Measurements from ENCODE around the gene RAB35.
A peak's percentile ranks its signal among the peaks of the same experiment; 100 is the strongest.

The RAB35 gene

DNA sequence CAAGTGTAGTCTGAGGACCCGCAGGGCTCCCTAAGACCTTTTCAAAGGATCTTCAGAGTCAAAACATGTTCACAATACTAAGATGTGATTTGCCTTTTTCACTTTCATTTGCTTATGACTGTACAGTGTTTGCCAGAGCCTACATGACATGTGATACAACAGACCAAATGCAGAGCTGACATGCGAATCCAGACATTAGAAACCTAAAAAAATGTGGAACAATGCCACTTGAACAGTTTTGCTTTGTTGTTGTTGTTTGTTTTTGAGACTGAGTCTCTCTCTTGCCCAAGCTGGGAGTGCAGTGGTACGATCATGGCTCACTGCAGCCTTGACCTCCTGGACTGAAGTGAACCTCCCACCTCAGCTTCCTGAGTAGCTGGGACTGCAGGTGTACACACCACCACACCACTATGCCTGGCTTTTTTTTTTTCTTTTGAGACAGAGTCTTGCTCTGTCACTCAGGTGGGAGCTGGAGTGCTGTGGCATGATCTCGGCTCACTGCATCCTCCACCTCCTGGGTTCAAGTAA is 5.3 kb upstream of the RAB35 start:
- peak overlapping the region; percentile 26; the same call in 1 of the 2 replicates for H3K4me3 ChIP-seq (ENCODE audit: low read length)
- no peak for TF ChIP-seq ZNF274 (IDR thresholded peaks at IDR 0.05; ENCODE audit: low read depth, low read length)

GRCh38 chr12:120121343-120121742 is 4.8 kb upstream of the RAB35 start:
- TF ChIP-seq ZNF274 (IDR thresholded peaks at IDR 0.05; ENCODE audit: low read depth, low read length) = no peak

GRCh38 chr12:120119271-120119973 is 2.9 kb upstream of the RAB35 start:
- H3K4me3 ChIP-seq (ENCODE audit: low read length) = peak overlapping the region; percentile 81; the same call in 1 of the 2 replicates
- no peak for TF ChIP-seq ZNF274 (IDR thresholded peaks at IDR 0.05; ENCODE audit: low read depth, low read length)

More at GRCh38 chr12:120121343-120121742, 4.8 kb upstream of the RAB35 start:
- H3K4me3 ChIP-seq (ENCODE audit: low read length) = peak overlapping the region; percentile 26; the same call in 1 of the 2 replicates

GRCh38 chr12:120118321-120119061 is 1.9 kb upstream of the RAB35 start:
- TF ChIP-seq ZNF274 (IDR thresholded peaks at IDR 0.05; ENCODE audit: low read depth, low read length) = no peak
- peak overlapping the region; percentile 81 for H3K4me3 ChIP-seq (ENCODE audit: low read length)

DNA sequence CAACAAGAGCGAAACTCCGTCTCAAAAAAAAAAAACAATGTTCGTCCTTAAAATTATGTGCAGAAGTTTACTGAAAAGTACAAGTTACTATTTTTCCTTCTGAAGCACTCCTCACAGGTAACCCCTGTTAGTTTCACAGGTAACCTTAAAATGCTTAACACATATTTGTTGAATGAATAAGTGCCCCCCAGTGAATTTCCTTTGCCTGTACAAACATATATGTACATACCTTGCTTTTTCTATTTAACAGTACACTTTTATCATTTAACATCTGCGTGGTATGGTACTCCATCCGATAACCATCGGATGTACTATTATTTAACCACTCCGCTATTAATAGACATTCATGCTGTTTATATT is 1.4 kb upstream of the RAB35 start:
- TF ChIP-seq ZNF274 (IDR thresholded peaks at IDR 0.05; ENCODE audit: low read depth, low read length) = no peak
- peak overlapping the region; percentile 81 for H3K4me3 ChIP-seq (ENCODE audit: low read length)

DNA sequence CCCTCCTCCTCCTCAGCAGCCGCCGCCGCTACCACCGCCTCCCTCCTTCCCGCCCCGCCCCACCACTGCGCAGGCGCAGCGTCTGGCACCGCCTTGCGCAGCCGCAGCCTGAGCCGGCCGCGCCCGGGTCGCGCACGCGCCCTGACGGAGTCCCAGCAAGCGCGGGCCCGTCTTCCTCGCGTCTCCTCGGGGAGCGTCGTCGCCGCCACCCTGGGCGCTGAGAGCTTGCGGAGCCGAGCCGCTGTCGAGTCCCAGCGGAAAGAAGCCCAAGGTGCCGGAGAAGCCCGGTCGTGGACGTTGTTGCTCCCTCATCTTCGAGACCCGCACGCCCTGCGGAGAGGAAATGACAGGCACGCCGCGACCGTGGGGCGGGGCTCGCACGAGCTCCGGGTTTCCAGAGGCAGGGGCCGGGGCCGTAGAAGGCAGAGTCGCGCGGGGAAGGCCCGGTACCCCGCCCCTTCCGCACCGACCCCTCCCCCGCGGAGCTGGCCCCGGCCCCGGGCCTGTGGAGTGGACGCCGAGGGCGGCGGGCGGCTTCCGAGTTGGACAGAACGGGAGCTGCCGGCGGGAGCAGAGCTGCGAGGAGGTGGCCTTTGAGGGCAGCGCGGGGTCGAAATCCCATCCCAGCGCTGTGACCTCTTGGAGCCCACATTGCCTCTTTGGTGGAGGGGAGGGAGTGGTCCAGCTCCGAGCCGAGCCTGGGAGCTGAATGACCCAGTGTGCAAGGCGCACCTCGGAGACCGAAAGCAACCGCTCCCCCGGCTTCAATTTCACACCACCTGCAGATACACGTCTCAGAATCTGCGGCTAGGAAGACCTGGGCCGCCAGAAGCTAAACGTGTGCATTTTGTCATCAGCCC is 469 bp upstream of the RAB35 start:
- peak overlapping the region; percentile 99 for H3K4me3 ChIP-seq (ENCODE audit: low read length)
- no peak for TF ChIP-seq ZNF274 (IDR thresholded peaks at IDR 0.05; ENCODE audit: low read depth, low read length)

GRCh38 chr12:120115692-120116440 is 687 bp downstream of the RAB35 start:
- no peak for TF ChIP-seq ZNF274 (IDR thresholded peaks at IDR 0.05; ENCODE audit: low read depth, low read length)
- peak overlapping the region; percentile 99 for H3K4me3 ChIP-seq (ENCODE audit: low read length)

- no peak for TF ChIP-seq ZNF274 (IDR thresholded peaks at IDR 0.05; ENCODE audit: low read depth, low read length)
- peak overlapping the region; percentile 99; the same call in 1 of the 2 replicates for H3K4me3 ChIP-seq (ENCODE audit: low read length)
Measured at GRCh38 chr12:120115066-120115465, 1.5 kb downstream of the RAB35 start.

DNA sequence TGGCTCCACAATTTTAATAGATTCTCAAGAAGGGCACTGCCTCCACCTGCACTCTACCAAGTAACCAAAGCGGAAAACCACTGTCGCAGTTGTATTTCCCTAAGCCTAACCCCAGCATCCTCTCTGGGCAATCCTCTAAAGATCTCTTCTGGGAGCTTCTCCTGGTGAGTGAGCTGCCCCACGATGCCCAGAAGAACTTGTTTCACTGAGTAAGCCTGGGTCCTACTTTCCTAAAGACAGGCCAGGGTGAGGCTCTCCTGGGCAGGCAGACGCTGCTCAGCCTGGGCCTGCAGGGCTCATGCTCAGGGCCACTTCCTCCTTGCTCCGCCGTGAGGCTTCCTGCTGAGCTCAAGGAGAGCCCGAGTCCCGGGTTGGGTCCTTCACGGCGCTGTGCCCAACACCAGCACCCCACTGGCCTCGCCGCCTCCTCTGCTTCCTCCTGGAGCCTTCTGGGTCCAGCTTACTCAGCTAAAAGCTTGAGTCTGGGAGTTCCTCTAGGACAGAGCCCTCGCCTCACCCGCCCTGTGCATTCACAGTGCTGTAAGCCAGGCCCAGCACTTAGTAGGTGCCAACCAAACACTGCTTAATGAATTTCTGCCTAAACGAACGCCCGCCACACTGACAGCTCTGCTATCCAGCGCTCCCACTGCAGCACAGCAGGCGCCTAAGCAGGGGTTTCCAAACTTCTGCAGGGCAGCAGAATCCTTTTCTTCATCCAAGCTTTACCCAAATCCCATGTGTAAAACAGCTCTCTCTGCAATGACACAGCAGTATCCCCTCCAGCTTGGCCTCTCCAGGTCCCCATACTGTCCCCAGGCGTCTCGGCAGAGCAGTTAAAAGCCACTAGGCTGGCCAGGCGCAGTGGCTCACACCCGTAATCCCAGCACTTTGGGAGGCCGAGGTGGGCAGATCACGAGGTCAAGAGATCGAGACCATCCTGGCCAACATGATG is 5.7 kb downstream of the RAB35 start:
- H3K4me3 ChIP-seq (ENCODE audit: low read length) = peak overlapping the region; percentile 4; the same call in 1 of the 2 replicates
- TF ChIP-seq ZNF274 (IDR thresholded peaks at IDR 0.05; ENCODE audit: low read depth, low read length) = no peak

DNA sequence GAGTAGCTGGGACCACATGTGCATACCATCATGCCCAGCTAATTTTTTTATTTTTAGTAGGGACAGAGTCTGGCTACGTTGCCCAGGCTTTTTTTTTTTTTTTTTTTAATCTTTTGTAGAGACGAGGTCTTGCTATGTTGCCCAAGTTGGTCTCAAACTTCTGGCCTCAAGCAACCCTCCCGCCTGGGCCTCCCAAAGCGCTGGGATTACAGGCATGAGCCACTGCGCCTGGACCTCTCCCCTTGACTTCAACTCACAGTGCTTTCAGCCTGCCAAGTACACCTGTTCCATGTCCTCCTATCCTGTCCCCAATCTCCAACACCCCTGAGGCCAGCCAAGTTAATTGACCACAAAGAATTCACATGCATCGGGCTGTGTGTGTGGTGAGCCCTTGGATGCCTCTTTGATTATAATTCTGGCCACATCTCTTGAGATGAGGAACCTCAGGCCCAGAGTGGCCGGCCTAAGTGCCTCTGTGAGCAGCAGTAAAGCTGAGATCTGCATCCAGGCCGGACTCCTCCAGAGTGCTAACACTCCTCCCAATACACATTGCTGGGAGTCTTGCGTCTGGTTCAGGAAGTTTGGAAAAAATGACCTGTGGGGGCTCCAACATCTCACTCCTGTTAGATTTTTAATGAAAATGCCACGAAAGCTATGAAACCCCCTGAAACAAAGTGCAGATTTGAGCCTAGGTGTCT is 6.8 kb downstream of the RAB35 start:
- TF ChIP-seq ZNF274 (IDR thresholded peaks at IDR 0.05; ENCODE audit: low read depth, low read length) = no peak
- H3K4me3 ChIP-seq (ENCODE audit: low read length) = peak overlapping the region; percentile 4; the same call in 1 of the 2 replicates

DNA sequence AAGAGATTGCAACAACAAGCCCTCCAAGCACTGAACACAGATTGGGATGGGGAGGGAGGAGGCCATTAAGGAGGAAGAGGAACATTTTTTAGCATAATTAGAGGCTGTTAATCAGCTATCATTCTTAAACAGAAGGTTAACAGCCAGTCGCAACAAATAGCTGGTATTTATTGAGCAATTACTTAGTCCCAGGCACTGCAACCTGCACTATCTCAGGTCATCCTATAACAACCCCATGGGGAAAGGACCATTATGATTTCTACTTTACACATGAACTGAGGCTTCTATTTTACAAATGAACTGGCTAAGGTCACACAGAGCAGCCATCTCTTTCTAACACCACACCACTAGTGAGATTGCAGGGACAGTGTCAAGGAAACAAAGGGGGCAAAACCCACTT is 10.4 kb downstream of the RAB35 start:
- no peak for TF ChIP-seq ZNF274 (IDR thresholded peaks at IDR 0.05; ENCODE audit: low read depth, low read length)
- no peak overlapping the region for H3K4me3 ChIP-seq (ENCODE audit: low read length)

DNA sequence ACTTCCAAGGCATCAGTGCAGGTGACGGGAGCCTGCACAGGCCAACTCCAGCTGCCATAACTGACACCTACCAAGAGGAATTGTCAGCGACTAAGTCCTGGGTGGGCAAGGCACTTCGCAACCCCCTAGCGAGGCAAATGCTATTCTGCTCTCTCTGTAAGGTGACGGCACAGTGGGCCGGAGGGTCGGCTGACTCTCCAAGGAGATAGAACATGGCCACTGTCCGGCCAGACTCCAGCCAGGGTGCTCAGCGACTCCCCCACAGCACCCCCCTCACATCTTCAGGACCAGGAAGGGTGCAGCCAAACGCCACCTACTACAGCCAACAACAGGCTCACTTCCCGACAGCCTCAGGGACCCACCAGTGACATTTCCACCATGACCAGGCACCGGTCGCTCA is 13.2 kb downstream of the RAB35 start:
- no peak for TF ChIP-seq ZNF274 (IDR thresholded peaks at IDR 0.05; ENCODE audit: low read depth, low read length)
- no peak overlapping the region for H3K4me3 ChIP-seq (ENCODE audit: low read length)
